H1 (cell line): Measurements from ENCODE around the gene FUT6. TPM values are rescaled to one million over a fixed set of nuclear protein-coding genes. Genes with fewer than 3 reads are reported as not detected.

Experiments
- BCL11A ChIP-seq, 2 experiments: IDR thresholded peaks; one replicate each; pipeline ENCODE4 v1.6.1; 2011; ENCODE audit warnings: low read depth in 2 of 2, low read length in 2 of 2, mild to moderate bottlenecking in 2 of 2
- KDM4A ChIP-seq: IDR thresholded peaks from one replicate; pipeline ENCODE4 v1.7.1; 2012; ENCODE audit warnings: low read depth, mild to moderate bottlenecking, moderate library complexity, low read length, inconsistent platforms; ENCODE audit not compliant: severe bottlenecking
- polyA plus RNA-seq, 7 experiments: library from polyadenylated mRNA; depleted of rRNA in 3 of 7; stranded (reverse) in 5 of 7; unstranded in 2 of 7; fragments of >200 nt in 5 of 7; fragments of 200-250 nt in 2 of 7; gene quantifications; 1 replicate in 5 of 7; 2 replicates in 1 of 7; 4 replicates in 1 of 7; pipeline versions ENCODE4 v1.2.1 to v1.2.3, GENCODE V29; 2011 to 2013; ENCODE audit warnings: missing spikeins in 2 of 7, mixed read lengths in 2 of 7
- total RNA-seq: library from RNA; stranded (reverse); fragmentation: NEBNext Ultra II Directional; extraction: Animal tissue kit (Norgen Biotek cat#: 25700); gene quantifications from 2 replicates; pipeline ENCODE4 v1.2.1, GENCODE V29; 2021
- TF ChIP-seq, protein P1 (sequence below): IDR thresholded peaks from 2 replicates; pipeline ENCODE4 v1.6.1; 2012; ENCODE audit warnings: inconsistent platforms

Gene FUT6
- total and polyA plus RNA-seq, 2 of the 8 experiments (the other 6 are each of a cell fraction or from before 2014, with no cell fraction given), result not detected

GRCh38 chr19:5863030-5863665 is 23.6 kb upstream of the FUT6 start (continued):
- TF ChIP-seq, protein P1, sequence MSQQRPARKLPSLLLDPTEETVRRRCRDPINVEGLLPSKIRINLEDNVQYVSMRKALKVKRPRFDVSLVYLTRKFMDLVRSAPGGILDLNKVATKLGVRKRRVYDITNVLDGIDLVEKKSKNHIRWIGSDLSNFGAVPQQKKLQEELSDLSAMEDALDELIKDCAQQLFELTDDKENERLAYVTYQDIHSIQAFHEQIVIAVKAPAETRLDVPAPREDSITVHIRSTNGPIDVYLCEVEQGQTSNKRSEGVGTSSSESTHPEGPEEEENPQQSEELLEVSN, result no peak
- TF ChIP-seq KDM4A (no peak), BCL11A (IDR thresholded peaks at IDR 0.05; ENCODE audit: low read depth in 2 of 2, low read length in 2 of 2) (no peak)
